D721Med (cell line): ENCODE measurements around the gene RAPGEF3.

Experiments used
- DNase-seq: peaks from one replicate; pipeline ENCODE4 v3.0.0; 2011; ENCODE audit warnings: low spot score; ENCODE audit not compliant: insufficient read length
- FAIRE-seq: peaks from 2 replicates; lab custom pipeline; 2011; peaks lifted over from hg19 to GRCh38; lab: Jason Lieb, UNC
- CTCF ChIP-seq: IDR thresholded peaks from 2 replicates; pipeline ENCODE4 v1.5.1; 2012; ENCODE audit warnings: mild to moderate bottlenecking, control low read depth; ENCODE audit not compliant: insufficient read depth; ENCODE audit errors: missing control alignments

The RAPGEF3 gene

GRCh38 chr12:47735649-47736048, 23.0 kb downstream of the RAPGEF3 start:
- DNase-seq (no peak), FAIRE-seq (no peak)
- TF ChIP-seq CTCF, result no peak

GRCh38 chr12:47734725-47735480, 23.8 kb downstream of the RAPGEF3 start:
- FAIRE-seq (no peak), DNase-seq (no peak)
- TF ChIP-seq CTCF, result no peak

- TF ChIP-seq CTCF, result no peak
- FAIRE-seq (no peak), DNase-seq (no peak)
These were observed 25.5 kb downstream of the RAPGEF3 start for GRCh38 chr12:47733142-47733541.

- no peak for TF ChIP-seq CTCF
- FAIRE-seq (no peak), DNase-seq (no peak)
These were observed 26.2 kb downstream of the RAPGEF3 start for GRCh38 chr12:47732504-47732903.

GRCh38 chr12:47731723-47732122, 27.0 kb downstream of the RAPGEF3 start:
- TF ChIP-seq CTCF, result no peak
- DNase-seq, result no peak
- no peak for FAIRE-seq

- DNase-seq (no peak), FAIRE-seq (no peak)
- TF ChIP-seq CTCF, result no peak
These were observed 28.3 kb downstream of the RAPGEF3 start for GRCh38 chr12:47730341-47730744.

- FAIRE-seq, result no peak
- TF ChIP-seq CTCF, result no peak
These were observed 29.4 kb downstream of the RAPGEF3 start for GRCh38 chr12:47729233-47729632.

More at GRCh38 chr12:47729233-47729632, 29.4 kb downstream of the RAPGEF3 start:
- DNase-seq, result no peak
